Right atrium auricular region (tissue), 2 donors: Measurements from ENCODE around the gene GRK5. TPM values are rescaled to one million over a fixed set of nuclear protein-coding genes. Genes with fewer than 3 reads are reported as not detected.

Source experiments
- DNase-seq: peaks from one replicate; pipeline ENCODE4 v3.0.0-alpha.2; 2019; ENCODE audit warnings: low spot score
- H3K27ac ChIP-seq, 2 donors: fragments of 200-600 bp; sonication (generic); 1 replicate in 1 of 2; 2 replicates in 1 of 2; pipeline ENCODE4 v1.5.1; 2016 to 2019
- H3K27me3 ChIP-seq, 2 donors: fragments of 200-600 bp; sonication (generic); one replicate each; pipeline versions ENCODE4 v1.5.1 to v1.6.0; 2017 to 2019
- H3K36me3 ChIP-seq: fragments of 200-600 bp; sonication (generic); one replicate; pipeline ENCODE4 v1.5.1; 2016
- H3K4me1 ChIP-seq, 2 donors: fragments of 200-600 bp; sonication (generic); one replicate each; pipeline versions ENCODE4 v1.5.1 to v1.6.0; 2017 to 2019
- H3K4me3 ChIP-seq, 2 donors: fragments of 200-600 bp; sonication (generic); 1 replicate in 1 of 2; 2 replicates in 1 of 2; pipeline ENCODE4 v1.5.1; 2017 to 2019; ENCODE audit warnings: mild to moderate bottlenecking in 1 of 2, moderate library complexity in 1 of 2
- H3K9me3 ChIP-seq, 2 donors: fragments of 200-600 bp; sonication (generic); one replicate each; pipeline ENCODE4 v1.5.1; 2019
- total RNA-seq, 2 donors: library from RNA; depleted of rRNA; stranded (reverse); fragments of >200 nt; gene quantifications; one replicate each; pipeline ENCODE4 v1.1.0, GENCODE V29; 2016
- TF ChIP-seq, protein P1 (sequence below), 2 donors: fragments of 200-600 bp; sonication (generic); IDR thresholded peaks; one replicate each; pipeline ENCODE4 v1.5.1; 2019; ENCODE audit warnings: antibody characterized with exemption in 2 of 2

The GRK5 gene
- total RNA-seq, 2 donors from 2014 or later: 19.2 to 53.8 TPM

DNA sequence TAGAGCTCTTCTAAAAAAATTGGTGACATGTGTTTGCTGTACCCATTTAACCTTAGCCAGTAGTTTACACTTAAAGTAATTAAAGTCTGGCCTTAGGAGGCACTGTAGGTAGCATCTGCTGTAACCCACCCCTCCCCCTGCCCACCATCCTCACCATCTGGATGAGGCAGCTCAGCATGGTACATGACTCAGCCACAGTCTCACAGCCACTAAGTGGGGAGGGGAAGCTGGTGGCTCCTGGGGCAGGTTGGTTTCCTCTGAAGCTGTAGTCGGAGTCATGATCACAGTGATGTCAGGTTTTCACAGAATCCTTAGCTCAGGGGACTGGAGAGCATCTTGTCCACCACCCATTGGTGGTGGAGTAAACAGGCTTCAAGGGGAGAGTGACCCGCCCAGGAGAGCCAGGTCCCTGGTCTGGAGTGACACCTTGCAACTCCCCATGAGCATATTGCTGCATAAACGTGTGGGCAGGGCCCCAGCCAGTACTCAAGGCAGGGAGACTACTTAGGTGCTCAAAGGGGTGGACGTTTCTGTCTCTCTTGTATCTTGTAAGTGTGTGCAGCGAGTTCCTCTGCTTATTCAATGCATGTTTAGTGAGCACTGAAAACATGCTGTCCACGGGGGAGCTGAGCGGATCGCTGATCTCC, 125.9 kb downstream of the GRK5 start:
- Histone ChIP-seq H3K27me3 (no peaks in the 10 kb centered on the region), H3K4me3 (no peak overlapping the region), H3K9me3 (no peaks in the 10 kb centered on the region), H3K36me3 (no peaks in the 10 kb centered on the region), H3K27ac (no peak overlapping the region), H3K4me1 (peaks cover 0 to 58% of the 10 kb centered on the region in 2 donors)
- TF ChIP-seq, protein P1, sequence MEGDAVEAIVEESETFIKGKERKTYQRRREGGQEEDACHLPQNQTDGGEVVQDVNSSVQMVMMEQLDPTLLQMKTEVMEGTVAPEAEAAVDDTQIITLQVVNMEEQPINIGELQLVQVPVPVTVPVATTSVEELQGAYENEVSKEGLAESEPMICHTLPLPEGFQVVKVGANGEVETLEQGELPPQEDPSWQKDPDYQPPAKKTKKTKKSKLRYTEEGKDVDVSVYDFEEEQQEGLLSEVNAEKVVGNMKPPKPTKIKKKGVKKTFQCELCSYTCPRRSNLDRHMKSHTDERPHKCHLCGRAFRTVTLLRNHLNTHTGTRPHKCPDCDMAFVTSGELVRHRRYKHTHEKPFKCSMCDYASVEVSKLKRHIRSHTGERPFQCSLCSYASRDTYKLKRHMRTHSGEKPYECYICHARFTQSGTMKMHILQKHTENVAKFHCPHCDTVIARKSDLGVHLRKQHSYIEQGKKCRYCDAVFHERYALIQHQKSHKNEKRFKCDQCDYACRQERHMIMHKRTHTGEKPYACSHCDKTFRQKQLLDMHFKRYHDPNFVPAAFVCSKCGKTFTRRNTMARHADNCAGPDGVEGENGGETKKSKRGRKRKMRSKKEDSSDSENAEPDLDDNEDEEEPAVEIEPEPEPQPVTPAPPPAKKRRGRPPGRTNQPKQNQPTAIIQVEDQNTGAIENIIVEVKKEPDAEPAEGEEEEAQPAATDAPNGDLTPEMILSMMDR (IDR thresholded peaks at IDR 0.05): no peak
- DNase-seq: no peak

DNA sequence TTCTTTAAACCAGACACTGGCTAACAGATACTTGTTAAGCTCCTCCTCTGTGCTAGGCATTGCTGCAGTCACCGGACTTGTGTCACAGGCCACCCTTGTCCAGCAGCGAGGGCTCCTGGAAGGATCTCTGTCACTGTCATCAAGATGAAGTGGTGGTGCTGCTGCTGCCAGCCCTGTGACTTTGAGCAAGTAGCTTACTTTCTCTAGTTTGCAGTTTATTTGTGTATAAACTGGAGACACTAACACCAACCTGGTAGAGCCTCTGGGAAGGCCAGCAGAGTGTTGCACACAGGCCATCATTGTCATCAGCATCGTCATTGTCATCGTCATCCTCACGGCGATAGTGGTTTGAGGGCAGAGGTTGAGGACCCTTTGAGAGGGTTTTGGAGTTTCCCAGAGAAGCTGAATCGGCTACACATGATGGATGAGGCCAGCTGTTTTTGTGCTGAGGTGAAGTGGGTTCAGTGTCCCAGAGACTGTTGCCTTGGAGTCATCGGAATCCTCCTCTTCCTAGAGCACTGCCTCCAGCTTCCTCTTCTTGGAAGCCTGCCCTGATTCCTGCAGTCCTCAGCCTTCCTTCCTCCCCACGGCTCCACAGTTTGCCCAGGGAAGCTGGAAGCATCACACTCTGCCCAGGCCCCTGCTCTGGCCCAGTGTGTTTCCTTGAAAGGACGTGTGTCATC, 128.4 kb downstream of the GRK5 start:
- H3K4me1 ChIP-seq: peaks cover 0 to 71% of the 10 kb centered on the region in 2 donors
- DNase-seq: peak; percentile 77
- peak overlapping the region; percentile 86 to 91 for H3K27ac ChIP-seq

DNA sequence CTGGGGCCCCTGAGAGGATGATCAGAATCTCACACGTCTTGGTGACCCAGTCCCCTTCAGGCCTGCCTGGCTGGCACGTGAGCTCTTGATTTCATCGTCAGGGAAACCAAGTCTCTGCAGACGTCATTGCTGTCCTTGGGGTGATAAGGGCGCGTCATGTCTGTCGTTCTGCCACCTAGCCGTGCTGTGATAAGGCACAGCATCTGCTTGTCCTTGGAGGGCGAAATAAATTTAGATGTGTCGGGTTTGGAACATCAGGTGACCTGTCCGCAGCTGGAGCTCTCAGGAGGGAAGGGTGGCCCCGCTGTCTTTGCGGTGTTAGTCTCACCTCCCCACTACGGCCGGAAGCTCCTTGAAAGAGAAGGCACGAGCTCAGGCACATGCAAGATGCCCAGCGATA, 129.2 kb downstream of the GRK5 start:
- Histone ChIP-seq H3K4me3 (no peak overlapping the region), H3K36me3 (no peaks in the 10 kb centered on the region), H3K27me3 (no peaks in the 10 kb centered on the region), H3K4me1 (peaks cover 0 to 71% of the 10 kb centered on the region in 2 donors), H3K27ac (peak overlapping the region; percentile 86 to 91), H3K9me3 (no peaks in the 10 kb centered on the region)
- peak; percentile 74 for DNase-seq
- TF ChIP-seq, protein P1 (IDR thresholded peaks at IDR 0.05): no peak

More for the DNA sequence above, 128.4 kb downstream of the GRK5 start:
- no peaks in the 10 kb centered on the region for H3K9me3 ChIP-seq
- no peaks in the 10 kb centered on the region for H3K27me3 ChIP-seq
- TF ChIP-seq, protein P1 (IDR thresholded peaks at IDR 0.05): no peak
- no peak overlapping the region for H3K4me3 ChIP-seq
- no peaks in the 10 kb centered on the region for H3K36me3 ChIP-seq

DNA sequence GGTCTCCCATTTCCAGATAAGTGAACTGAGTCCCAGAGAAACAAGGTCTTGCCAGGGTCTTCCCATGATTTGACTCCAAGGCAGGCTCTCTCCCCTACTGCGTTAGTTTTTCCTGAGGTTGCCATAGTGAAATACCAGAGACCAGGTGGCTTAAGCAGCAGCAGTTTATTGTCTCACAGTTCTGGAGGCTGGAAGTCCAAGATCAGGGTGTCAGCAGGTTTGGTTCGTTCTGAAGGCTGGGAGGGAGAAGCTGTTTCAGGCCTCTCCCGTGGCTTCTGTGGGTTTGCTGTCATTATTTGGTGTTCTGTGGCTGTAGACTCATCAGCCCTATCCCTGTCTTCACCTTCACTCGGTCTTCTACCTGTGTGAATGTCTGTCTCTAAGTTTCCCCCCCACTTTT, 129.9 kb downstream of the GRK5 start:
- TF ChIP-seq, protein P1 (IDR thresholded peaks at IDR 0.05): no peak
- Histone ChIP-seq H3K4me1 (peaks cover 0 to 73% of the 10 kb centered on the region in 2 donors), H3K27ac (peak overlapping the region; percentile 86 to 91)

DNA sequence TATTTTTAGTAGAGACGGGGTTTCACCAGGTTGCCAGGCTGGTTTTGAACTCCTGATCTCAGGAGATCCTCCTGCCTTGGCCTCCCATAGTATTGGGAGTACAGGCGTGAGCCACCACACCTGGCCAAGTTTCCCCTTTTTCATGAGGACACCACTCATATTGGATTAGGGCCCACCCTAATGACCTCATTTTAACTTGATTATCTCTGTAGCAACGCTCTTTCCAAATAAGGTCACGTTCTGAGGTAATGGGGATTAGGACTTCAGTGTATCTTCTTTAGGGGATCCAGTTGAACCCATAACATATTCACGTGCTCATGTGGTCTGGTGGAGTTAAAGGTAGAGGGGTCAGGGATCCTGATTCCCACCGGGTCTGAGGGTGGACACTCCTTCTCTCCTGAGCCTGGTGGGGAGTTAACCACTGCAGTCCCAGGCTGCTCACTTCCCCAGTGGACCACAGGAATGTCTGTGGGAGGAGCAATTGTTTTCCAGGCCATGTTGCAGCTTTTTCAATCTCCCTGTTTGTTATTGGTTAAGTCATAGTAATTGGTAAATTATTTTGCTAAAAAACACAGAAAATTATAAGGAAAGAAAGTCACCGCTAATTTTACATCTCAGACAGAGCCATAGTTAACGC, 130.5 kb downstream of the GRK5 start:
- no peaks in the 10 kb centered on the region for H3K27me3 ChIP-seq
- no peak overlapping the region for H3K4me3 ChIP-seq
- DNase-seq: no peak
- H3K36me3 ChIP-seq: no peaks in the 10 kb centered on the region
- H3K27ac ChIP-seq: peak overlapping the region; percentile 86 to 91
- no peaks in the 10 kb centered on the region for H3K9me3 ChIP-seq
- H3K4me1 ChIP-seq: peaks cover 0 to 80% of the 10 kb centered on the region in 2 donors
- TF ChIP-seq, protein P1 (IDR thresholded peaks at IDR 0.05): no peak

More for the DNA sequence above, 129.9 kb downstream of the GRK5 start:
- DNase-seq: no peak
- no peaks in the 10 kb centered on the region for H3K9me3 ChIP-seq
- no peaks in the 10 kb centered on the region for H3K36me3 ChIP-seq
- no peak overlapping the region for H3K4me3 ChIP-seq
- no peaks in the 10 kb centered on the region for H3K27me3 ChIP-seq
